HG03520 (cell line): ENCODE measurements around the gene CHRNA9.

ENCODE experiments used
- ATAC-seq: cut with Tn5 transposase; IDR thresholded peaks from one replicate; pipeline ENCODE4 v1.9.1; 2021; ENCODE audit warnings: mild to moderate bottlenecking, moderate library complexity; ENCODE audit not compliant: unreplicated experiment

The CHRNA9 gene

GRCh38 chr4:40333921-40334352 lies 1.2 kb upstream of the CHRNA9 start:
- ATAC-seq: no peak

- no peak for ATAC-seq
These were observed 377 bp downstream of the CHRNA9 start for GRCh38 chr4:40335525-40335894.

- no peak for ATAC-seq
These were observed 1.9 kb downstream of the CHRNA9 start for GRCh38 chr4:40337051-40337450.

- no peak for ATAC-seq
These were observed 2.4 kb downstream of the CHRNA9 start for GRCh38 chr4:40337523-40337922.

GRCh38 chr4:40340030-40340429 lies 4.9 kb downstream of the CHRNA9 start:
- no peak for ATAC-seq

GRCh38 chr4:40347472-40347871 lies 12.3 kb downstream of the CHRNA9 start:
- no peak for ATAC-seq

GRCh38 chr4:40348000-40348399 lies 12.9 kb downstream of the CHRNA9 start:
- no peak for ATAC-seq

GRCh38 chr4:40349561-40350198 lies 14.5 kb downstream of the CHRNA9 start:
- ATAC-seq: no peak

GRCh38 chr4:40350627-40351227 lies 15.6 kb downstream of the CHRNA9 start:
- ATAC-seq: no peak

GRCh38 chr4:40354158-40354557 lies 19.0 kb downstream of the CHRNA9 start:
- no peak for ATAC-seq

- ATAC-seq: no peak
These were observed 20.0 kb downstream of the CHRNA9 start for GRCh38 chr4:40355131-40355530.

- no peak for ATAC-seq
These were observed 22.6 kb downstream of the CHRNA9 start for GRCh38 chr4:40357738-40358137.

- ATAC-seq: no peak
These were observed 26.2 kb downstream of the CHRNA9 start for GRCh38 chr4:40361338-40361737.

GRCh38 chr4:40363382-40363920 lies 28.3 kb downstream of the CHRNA9 start:
- ATAC-seq: no peak

- ATAC-seq: no peak
These were observed 28.8 kb downstream of the CHRNA9 start for GRCh38 chr4:40363945-40364344.

GRCh38 chr4:40365766-40366165 lies 30.6 kb downstream of the CHRNA9 start:
- no peak for ATAC-seq

GRCh38 chr4:40367451-40367850 lies 32.3 kb downstream of the CHRNA9 start:
- no peak for ATAC-seq

GRCh38 chr4:40369437-40370274 lies 34.5 kb downstream of the CHRNA9 start:
- ATAC-seq: peak; percentile 64

GRCh38 chr4:40372651-40373050 lies 37.5 kb downstream of the CHRNA9 start:
- ATAC-seq: no peak

GRCh38 chr4:40373636-40374035 lies 38.5 kb downstream of the CHRNA9 start:
- ATAC-seq: no peak

GRCh38 chr4:40375095-40375494 lies 40.0 kb downstream of the CHRNA9 start:
- ATAC-seq: no peak

GRCh38 chr4:40375620-40376019 lies 40.5 kb downstream of the CHRNA9 start:
- ATAC-seq: no peak
